ENCODE results near the gene GNAQ. TPM values are rescaled to one million over a fixed set of nuclear protein-coding genes. Genes with fewer than 3 reads are reported as not detected.

The GNAQ gene
- total RNA-seq, 1 experiment from 2014 or later: 29.2 TPM

GRCh38 chr9:77945798-77946197 lies 85.8 kb downstream of the GNAQ start:
- DNase-seq (ENCODE audit: low read depth): no peak

GRCh38 chr9:77944556-77945243 lies 86.9 kb downstream of the GNAQ start:
- DNase-seq (ENCODE audit: low read depth): no peak

GRCh38 chr9:77943057-77943456 lies 88.6 kb downstream of the GNAQ start:
- DNase-seq (ENCODE audit: low read depth): peak; percentile 73

GRCh38 chr9:77939149-77939668 lies 92.4 kb downstream of the GNAQ start:
- no peak for DNase-seq (ENCODE audit: low read depth)

- DNase-seq (ENCODE audit: low read depth): no peak
These were observed 93.4 kb downstream of the GNAQ start for GRCh38 chr9:77938163-77938562.

GRCh38 chr9:77935974-77936373 lies 95.6 kb downstream of the GNAQ start:
- DNase-seq (ENCODE audit: low read depth): no peak

GRCh38 chr9:77935211-77935610 lies 96.4 kb downstream of the GNAQ start:
- no peak for DNase-seq (ENCODE audit: low read depth)

GRCh38 chr9:77933976-77934375 lies 97.6 kb downstream of the GNAQ start:
- DNase-seq (ENCODE audit: low read depth): no peak

- no peak for DNase-seq (ENCODE audit: low read depth)
These were observed 98.6 kb downstream of the GNAQ start for GRCh38 chr9:77933019-77933418.

- no peak for DNase-seq (ENCODE audit: low read depth)
These were observed 101.7 kb downstream of the GNAQ start for GRCh38 chr9:77929942-77930341.

GRCh38 chr9:77927265-77927664 lies 104.3 kb downstream of the GNAQ start:
- peak; percentile 67 for DNase-seq (ENCODE audit: low read depth)

GRCh38 chr9:77926371-77926878 lies 105.2 kb downstream of the GNAQ start:
- peak; percentile 82 for DNase-seq (ENCODE audit: low read depth)

GRCh38 chr9:77922591-77922990 lies 109.0 kb downstream of the GNAQ start:
- DNase-seq (ENCODE audit: low read depth): no peak

GRCh38 chr9:77917800-77918199 lies 113.8 kb downstream of the GNAQ start:
- no peak for DNase-seq (ENCODE audit: low read depth)

GRCh38 chr9:77916820-77917219 lies 114.8 kb downstream of the GNAQ start:
- no peak for DNase-seq (ENCODE audit: low read depth)

GRCh38 chr9:77916410-77916819 lies 115.2 kb downstream of the GNAQ start:
- no peak for DNase-seq (ENCODE audit: low read depth)

- DNase-seq (ENCODE audit: low read depth): no peak
These were observed 115.9 kb downstream of the GNAQ start for GRCh38 chr9:77915744-77916143.

- DNase-seq (ENCODE audit: low read depth): no peak
These were observed 118.5 kb downstream of the GNAQ start for GRCh38 chr9:77912895-77913693.

GRCh38 chr9:77911928-77912327 lies 119.7 kb downstream of the GNAQ start:
- no peak for DNase-seq (ENCODE audit: low read depth)

GRCh38 chr9:77910194-77910621 lies 121.4 kb downstream of the GNAQ start:
- DNase-seq (ENCODE audit: low read depth): no peak

- DNase-seq (ENCODE audit: low read depth): no peak
These were observed 122.3 kb downstream of the GNAQ start for GRCh38 chr9:77909306-77909705.

- no peak for DNase-seq (ENCODE audit: low read depth)
These were observed 123.3 kb downstream of the GNAQ start for GRCh38 chr9:77908293-77908692.

- DNase-seq (ENCODE audit: low read depth): peak; percentile 30
These were observed 124.0 kb downstream of the GNAQ start for GRCh38 chr9:77907585-77907984.

All from LHCN-M2 (cell line).